ENCODE data around the gene UXS1. TPM values are rescaled to one million over a fixed set of nuclear protein-coding genes. Genes with fewer than 3 reads are reported as not detected.

Gene UXS1
- polyA plus RNA-seq, 1 donor from 2014 or later, result 19.7 TPM

- Mint-ChIP-seq H3K9me3 (no peaks in the 10 kb centered on the region), H3K36me3 (peaks cover 9% of the 10 kb centered on the region), H3K4me1 (peaks cover 0 to 2% (median 0%) of the 10 kb centered on the region in 3 donors), H3K27ac (no peak overlapping the region), H3K4me3 (no peak overlapping the region), H3K27me3 (no peaks in the 10 kb centered on the region)
Measured at GRCh38 chr2:106124106-106124756, 69.9 kb downstream of the UXS1 start.

- H3K36me3 Mint-ChIP-seq, result no peaks in the 10 kb centered on the region
- H3K4me1 Mint-ChIP-seq, result peaks cover 0 to 2% (median 0%) of the 10 kb centered on the region in 3 donors
- no peaks in the 10 kb centered on the region for H3K9me3 Mint-ChIP-seq
- H3K27ac Mint-ChIP-seq, result no peak overlapping the region
- no peak overlapping the region for H3K4me3 Mint-ChIP-seq
- no peaks in the 10 kb centered on the region for H3K27me3 Mint-ChIP-seq
Measured at GRCh38 chr2:106122157-106122556, 71.9 kb downstream of the UXS1 start.

GRCh38 chr2:106120432-106120831 is 73.7 kb downstream of the UXS1 start:
- Mint-ChIP-seq H3K36me3 (no peaks in the 10 kb centered on the region), H3K27ac (no peak overlapping the region), H3K4me3 (no peak overlapping the region), H3K27me3 (no peaks in the 10 kb centered on the region), H3K9me3 (no peaks in the 10 kb centered on the region), H3K4me1 (peaks cover 0 to 2% (median 0%) of the 10 kb centered on the region in 3 donors)

GRCh38 chr2:106119074-106119473 is 75.0 kb downstream of the UXS1 start:
- no peaks in the 10 kb centered on the region for H3K27me3 Mint-ChIP-seq
- H3K4me1 Mint-ChIP-seq, result peaks cover 0 to 2% (median 0%) of the 10 kb centered on the region in 3 donors
- no peak overlapping the region for H3K27ac Mint-ChIP-seq
- no peaks in the 10 kb centered on the region for H3K9me3 Mint-ChIP-seq
- no peak overlapping the region for H3K4me3 Mint-ChIP-seq
- no peaks in the 10 kb centered on the region for H3K36me3 Mint-ChIP-seq

- H3K4me3 Mint-ChIP-seq, result no peak overlapping the region
- no peaks in the 10 kb centered on the region for H3K27me3 Mint-ChIP-seq
- H3K36me3 Mint-ChIP-seq, result no peaks in the 10 kb centered on the region
- peaks cover 0 to 2% (median 0%) of the 10 kb centered on the region in 3 donors for H3K4me1 Mint-ChIP-seq
- no peak overlapping the region for H3K27ac Mint-ChIP-seq
- H3K9me3 Mint-ChIP-seq, result no peaks in the 10 kb centered on the region
Measured at GRCh38 chr2:106117882-106118684, 76.0 kb downstream of the UXS1 start.

- peaks cover 0 to 2% (median 0%) of the 10 kb centered on the region in 3 donors for H3K4me1 Mint-ChIP-seq
- no peak overlapping the region for H3K4me3 Mint-ChIP-seq
- H3K27me3 Mint-ChIP-seq, result no peaks in the 10 kb centered on the region
- H3K9me3 Mint-ChIP-seq, result no peaks in the 10 kb centered on the region
- no peak overlapping the region for H3K27ac Mint-ChIP-seq
- H3K36me3 Mint-ChIP-seq, result no peaks in the 10 kb centered on the region
Measured at GRCh38 chr2:106117347-106117746, 76.8 kb downstream of the UXS1 start.

GRCh38 chr2:106116248-106116647 is 77.9 kb downstream of the UXS1 start:
- no peak overlapping the region for H3K27ac Mint-ChIP-seq
- H3K4me1 Mint-ChIP-seq, result peaks cover 0 to 2% (median 0%) of the 10 kb centered on the region in 3 donors
- no peaks in the 10 kb centered on the region for H3K27me3 Mint-ChIP-seq
- H3K4me3 Mint-ChIP-seq, result no peak overlapping the region
- no peaks in the 10 kb centered on the region for H3K9me3 Mint-ChIP-seq
- peaks cover 4% of the 10 kb centered on the region for H3K36me3 Mint-ChIP-seq

GRCh38 chr2:106115665-106116064 is 78.4 kb downstream of the UXS1 start:
- H3K36me3 Mint-ChIP-seq, result peaks cover 4% of the 10 kb centered on the region
- peak overlapping the region in 1 of 3 donors; percentile 29 for H3K27ac Mint-ChIP-seq
- H3K9me3 Mint-ChIP-seq, result no peaks in the 10 kb centered on the region
- no peak overlapping the region for H3K4me3 Mint-ChIP-seq
- H3K27me3 Mint-ChIP-seq, result no peaks in the 10 kb centered on the region
- peaks cover 0 to 2% (median 0%) of the 10 kb centered on the region in 3 donors for H3K4me1 Mint-ChIP-seq

GRCh38 chr2:106115250-106115649 is 78.9 kb downstream of the UXS1 start:
- no peaks in the 10 kb centered on the region for H3K27me3 Mint-ChIP-seq
- no peak overlapping the region for H3K4me3 Mint-ChIP-seq
- H3K4me1 Mint-ChIP-seq, result peaks cover 0 to 2% (median 0%) of the 10 kb centered on the region in 3 donors
- H3K9me3 Mint-ChIP-seq, result no peaks in the 10 kb centered on the region
- peak overlapping the region in 1 of 3 donors; percentile 29 for H3K27ac Mint-ChIP-seq
- H3K36me3 Mint-ChIP-seq, result peaks cover 4% of the 10 kb centered on the region

GRCh38 chr2:106114166-106114565 is 79.9 kb downstream of the UXS1 start:
- Mint-ChIP-seq H3K36me3 (peaks cover 4% of the 10 kb centered on the region), H3K27me3 (no peaks in the 10 kb centered on the region), H3K4me1 (no peaks in the 10 kb centered on the region), H3K4me3 (no peak overlapping the region), H3K9me3 (no peaks in the 10 kb centered on the region), H3K27ac (no peak overlapping the region)

GRCh38 chr2:106113361-106113966 is 80.6 kb downstream of the UXS1 start:
- peaks cover 4% of the 10 kb centered on the region for H3K36me3 Mint-ChIP-seq
- no peak overlapping the region for H3K27ac Mint-ChIP-seq
- no peaks in the 10 kb centered on the region for H3K9me3 Mint-ChIP-seq
- no peaks in the 10 kb centered on the region for H3K4me1 Mint-ChIP-seq
- no peaks in the 10 kb centered on the region for H3K27me3 Mint-ChIP-seq
- H3K4me3 Mint-ChIP-seq, result no peak overlapping the region

- Mint-ChIP-seq H3K27me3 (no peaks in the 10 kb centered on the region), H3K36me3 (peaks cover 4% of the 10 kb centered on the region), H3K9me3 (no peaks in the 10 kb centered on the region), H3K4me1 (no peaks in the 10 kb centered on the region), H3K27ac (no peak overlapping the region), H3K4me3 (peak overlapping the region in 1 of 4 donors; percentile 5)
Measured at GRCh38 chr2:106111882-106112571, 82.1 kb downstream of the UXS1 start.

- Mint-ChIP-seq H3K27me3 (no peaks in the 10 kb centered on the region), H3K4me3 (no peak overlapping the region), H3K4me1 (no peaks in the 10 kb centered on the region), H3K9me3 (no peaks in the 10 kb centered on the region), H3K27ac (peak overlapping the region in 2 of 3 donors; percentile 63 to 76), H3K36me3 (peaks cover 4% of the 10 kb centered on the region)
Measured at GRCh38 chr2:106109675-106110424, 84.3 kb downstream of the UXS1 start.

GRCh38 chr2:106108791-106109190 is 85.3 kb downstream of the UXS1 start:
- H3K36me3 Mint-ChIP-seq, result peaks cover 4% of the 10 kb centered on the region
- no peaks in the 10 kb centered on the region for H3K27me3 Mint-ChIP-seq
- no peaks in the 10 kb centered on the region for H3K9me3 Mint-ChIP-seq
- no peaks in the 10 kb centered on the region for H3K4me1 Mint-ChIP-seq
- no peak overlapping the region for H3K27ac Mint-ChIP-seq
- H3K4me3 Mint-ChIP-seq, result no peak overlapping the region
